GM19452 (cell line): Measurements from ENCODE around the gene HSPH1.
A peak's percentile ranks its signal among the peaks of the same experiment; 100 is the strongest.

Experiments
- ATAC-seq: cut with Tn5 transposase; IDR thresholded peaks from one replicate; pipeline ENCODE4 v1.9.1; 2021; ENCODE audit not compliant: unreplicated experiment

Gene HSPH1

GRCh38 chr13:31161557-31162150, at the start of gene HSPH1:
Gene HSPH1 (minus strand): TSS chr13:31161904. CDS start chr13:31161582, 322 bp downstream.
- peak; percentile 88 for ATAC-seq

GRCh38 chr13:31209841-31210210, 48.1 kb upstream of the HSPH1 start:
- ATAC-seq: no peak

GRCh38 chr13:31209172-31209840, 47.6 kb upstream of the HSPH1 start:
- ATAC-seq: no peak

- no peak for ATAC-seq
These were observed 46.9 kb upstream of the HSPH1 start for GRCh38 chr13:31208559-31209122.

- no peak for ATAC-seq
These were observed 46.2 kb upstream of the HSPH1 start for GRCh38 chr13:31207661-31208552.

GRCh38 chr13:31204592-31204991, 42.9 kb upstream of the HSPH1 start:
- no peak for ATAC-seq

GRCh38 chr13:31201341-31202031, 39.8 kb upstream of the HSPH1 start:
- ATAC-seq: no peak

- ATAC-seq: peak; percentile 20
These were observed 38.9 kb upstream of the HSPH1 start for GRCh38 chr13:31200637-31200971.

GRCh38 chr13:31199849-31200636, 38.3 kb upstream of the HSPH1 start, which contains the start of gene B3GLCT:
Gene B3GLCT (plus strand): TSS chr13:31199975. CDS start chr13:31200085, 110 bp downstream.
- peak; percentile 80 for ATAC-seq

- peak; percentile 5 for ATAC-seq
These were observed 37.8 kb upstream of the HSPH1 start for GRCh38 chr13:31199527-31199848.

- ATAC-seq: no peak
These were observed 36.8 kb upstream of the HSPH1 start for GRCh38 chr13:31198519-31198918.

GRCh38 chr13:31196992-31197391, 35.3 kb upstream of the HSPH1 start:
- no peak for ATAC-seq

- ATAC-seq: no peak
These were observed 33.9 kb upstream of the HSPH1 start for GRCh38 chr13:31195616-31196015.

GRCh38 chr13:31192306-31192705, 30.6 kb upstream of the HSPH1 start:
- ATAC-seq: no peak

GRCh38 chr13:31191748-31192147, 30.0 kb upstream of the HSPH1 start:
- no peak for ATAC-seq

- ATAC-seq: no peak
These were observed 23.4 kb upstream of the HSPH1 start for GRCh38 chr13:31184981-31185645.

GRCh38 chr13:31184451-31184850, 22.7 kb upstream of the HSPH1 start:
- no peak for ATAC-seq

GRCh38 chr13:31182987-31183386, 21.3 kb upstream of the HSPH1 start:
- ATAC-seq: no peak

- no peak for ATAC-seq
These were observed 18.1 kb upstream of the HSPH1 start for GRCh38 chr13:31179754-31180153.

GRCh38 chr13:31179241-31179640, 17.5 kb upstream of the HSPH1 start:
- ATAC-seq: no peak
